Fibroblast of lung (primary cell): Measurements from ENCODE around the gene CMIP. TPM values are rescaled to one million over a fixed set of nuclear protein-coding genes. Genes with fewer than 3 reads are reported as not detected.

Source experiments
- DNase-seq, 2 donors: peaks; one replicate each; pipeline versions ENCODE4 v3.0.0 to v3.0.0-alpha.2; 2010; ENCODE audit warnings: low read depth in 2 of 2
- H2AFZ ChIP-seq: 2 replicates; pipeline ENCODE4 v1.5.1; 2012; ENCODE audit warnings: low read length, control low read depth, inconsistent platforms
- H3K27ac ChIP-seq: 2 replicates; pipeline ENCODE4 v1.5.1; 2011; ENCODE audit warnings: low read length, control low read depth; ENCODE audit not compliant: insufficient read depth
- H3K27me3 ChIP-seq: 2 replicates; pipeline ENCODE4 v1.5.1; 2011; ENCODE audit warnings: mild to moderate bottlenecking, low read length; ENCODE audit not compliant: control insufficient read depth, insufficient read depth
- H3K36me3 ChIP-seq: 2 replicates; pipeline ENCODE4 v1.5.1; 2011; ENCODE audit warnings: low read length; ENCODE audit not compliant: control insufficient read depth, insufficient read depth
- H3K4me1 ChIP-seq: 2 replicates; pipeline ENCODE4 v1.5.1; 2011; ENCODE audit warnings: low read length; ENCODE audit not compliant: control insufficient read depth, insufficient read depth; ENCODE audit errors: extremely low read depth
- H3K4me2 ChIP-seq: 2 replicates; pipeline ENCODE4 v1.5.1; 2011; ENCODE audit warnings: low read length, control low read depth; ENCODE audit not compliant: insufficient read depth; ENCODE audit errors: extremely low read depth
- H3K4me3 ChIP-seq, 4 experiments: fragments of 200-600 bp in 1 of 4; sonication (generic) in 1 of 4; replicated peaks in 1 of 4; 2 replicates each; pipeline ENCODE4 v1.5.1; 2011 to 2016; ENCODE audit warnings: low read length in 4 of 4, low read depth in 3 of 4, mild to moderate bottlenecking in 3 of 4, control low read depth in 2 of 4, inconsistent platforms in 1 of 4, mixed read lengths in 1 of 4; ENCODE audit not compliant: insufficient read depth in 1 of 4; ENCODE audit errors: control extremely low read depth in 1 of 4
- H3K79me2 ChIP-seq: 2 replicates; pipeline ENCODE4 v1.5.1; 2012; ENCODE audit warnings: mild to moderate bottlenecking, low read length, inconsistent platforms; ENCODE audit not compliant: control insufficient read depth, insufficient read depth
- H3K9ac ChIP-seq: 2 replicates; pipeline ENCODE4 v1.5.1; 2011; ENCODE audit warnings: mild to moderate bottlenecking, low read length, control low read depth; ENCODE audit not compliant: insufficient read depth
- H3K9me3 ChIP-seq: 2 replicates; pipeline ENCODE4 v1.5.1; 2012; ENCODE audit warnings: low read depth, low read length; ENCODE audit not compliant: control insufficient read depth, insufficient read depth
- H4K20me1 ChIP-seq: 2 replicates; pipeline ENCODE4 v1.5.1; 2011; ENCODE audit warnings: low read length; ENCODE audit not compliant: control insufficient read depth, insufficient read depth; ENCODE audit errors: extremely low read depth
- EZH2 ChIP-seq: IDR thresholded peaks from 2 replicates; pipeline ENCODE4 v1.5.1; 2012; ENCODE audit warnings: low read length, control low read depth, mild to moderate bottlenecking; ENCODE audit errors: missing control alignments
- polyA plus RNA-seq, 2 donors: library from polyadenylated mRNA; depleted of rRNA in 1 of 2; stranded (reverse) in 1 of 2; unstranded in 1 of 2; fragments of >200 nt; gene quantifications; 2 replicates each; pipeline ENCODE4 v1.2.1, GENCODE V29; 2011 to 2012; ENCODE audit warnings: missing spikeins in 1 of 2
- total RNA-seq: library from RNA; depleted of rRNA; stranded (reverse); fragments of >200 nt; gene quantifications from 2 replicates; pipeline ENCODE4 v1.2.1, GENCODE V29; 2014
- TF ChIP-seq, protein P1 (sequence below), 2 donors: IDR thresholded peaks in 1 of 2; conservative IDR thresholded peaks in 1 of 2; 1 replicate in 1 of 2; 2 replicates in 1 of 2; pipeline ENCODE4 v1.5.1; 2011 to 2012; ENCODE audit warnings: low read length in 2 of 2, control low read depth in 1 of 2, inconsistent platforms in 1 of 2, low read depth in 1 of 2, mild to moderate bottlenecking in 1 of 2

CMIP gene
- total and polyA plus RNA-seq, 2 donors (not counting 1 experiment from before 2014, with no cell fraction given), result 1.9 to 5.1 TPM

DNA sequence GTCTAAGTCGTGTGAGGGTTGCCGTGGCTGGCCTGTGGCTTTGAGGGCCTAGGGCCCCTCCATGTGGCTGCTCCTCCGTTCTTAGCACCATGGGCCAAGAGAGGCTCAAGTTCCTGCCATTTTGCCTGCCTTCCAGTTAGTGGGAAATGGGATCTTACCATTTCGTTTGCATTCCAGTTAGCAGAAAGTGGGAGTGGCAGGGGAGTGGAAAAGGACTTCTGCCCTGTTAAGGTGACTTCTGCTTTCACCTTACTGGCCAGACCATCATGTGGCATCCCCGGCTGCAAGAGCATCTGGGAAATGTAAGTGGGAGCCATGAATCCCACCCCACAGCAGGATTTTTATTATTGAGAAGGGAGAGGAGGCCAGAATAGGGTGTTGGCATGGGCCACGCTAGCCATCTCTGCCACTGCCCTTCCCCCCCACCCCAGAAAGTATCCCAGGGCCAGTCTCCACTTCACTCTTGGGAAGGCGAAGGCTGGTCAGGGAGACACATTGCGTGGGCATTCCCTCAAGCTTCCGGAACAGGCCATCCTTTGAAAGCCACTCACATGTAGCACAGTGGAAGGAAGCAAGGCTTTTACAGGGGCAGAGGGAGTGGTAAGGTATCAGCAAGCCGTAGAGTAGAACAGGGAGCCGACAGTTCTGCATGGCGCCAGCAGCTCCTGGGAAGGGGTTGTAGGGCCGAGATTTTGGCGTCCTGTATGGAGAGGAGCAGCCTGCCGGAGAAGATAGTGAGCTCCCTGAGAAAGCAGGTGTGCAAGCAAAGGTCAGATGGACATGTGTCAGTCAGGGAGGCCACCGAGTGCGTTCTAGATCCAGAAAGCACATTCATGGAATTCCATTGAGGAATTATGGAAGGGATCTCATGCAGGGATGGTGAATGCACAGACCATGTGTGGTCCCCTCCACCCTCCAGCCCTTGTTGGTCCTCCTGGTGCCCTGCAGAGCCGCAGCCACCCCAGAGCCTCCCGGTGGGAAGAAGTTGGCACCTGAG lies 33.4 kb downstream of the CMIP start:
- Histone ChIP-seq H3K79me2 (no peaks in the 10 kb centered on the region), H3K27me3 (no peaks in the 10 kb centered on the region), H4K20me1 (no peaks in the 10 kb centered on the region), H3K27ac (no peak overlapping the region), H3K36me3 (no peaks in the 10 kb centered on the region), H2AFZ (no peak overlapping the region), H3K9ac (no peak overlapping the region), H3K4me3 (no peak overlapping the region), H3K4me1 (peaks cover 11% of the 10 kb centered on the region), H3K9me3 (no peaks in the 10 kb centered on the region), H3K4me2 (no peak overlapping the region)
- TF ChIP-seq, protein P1, sequence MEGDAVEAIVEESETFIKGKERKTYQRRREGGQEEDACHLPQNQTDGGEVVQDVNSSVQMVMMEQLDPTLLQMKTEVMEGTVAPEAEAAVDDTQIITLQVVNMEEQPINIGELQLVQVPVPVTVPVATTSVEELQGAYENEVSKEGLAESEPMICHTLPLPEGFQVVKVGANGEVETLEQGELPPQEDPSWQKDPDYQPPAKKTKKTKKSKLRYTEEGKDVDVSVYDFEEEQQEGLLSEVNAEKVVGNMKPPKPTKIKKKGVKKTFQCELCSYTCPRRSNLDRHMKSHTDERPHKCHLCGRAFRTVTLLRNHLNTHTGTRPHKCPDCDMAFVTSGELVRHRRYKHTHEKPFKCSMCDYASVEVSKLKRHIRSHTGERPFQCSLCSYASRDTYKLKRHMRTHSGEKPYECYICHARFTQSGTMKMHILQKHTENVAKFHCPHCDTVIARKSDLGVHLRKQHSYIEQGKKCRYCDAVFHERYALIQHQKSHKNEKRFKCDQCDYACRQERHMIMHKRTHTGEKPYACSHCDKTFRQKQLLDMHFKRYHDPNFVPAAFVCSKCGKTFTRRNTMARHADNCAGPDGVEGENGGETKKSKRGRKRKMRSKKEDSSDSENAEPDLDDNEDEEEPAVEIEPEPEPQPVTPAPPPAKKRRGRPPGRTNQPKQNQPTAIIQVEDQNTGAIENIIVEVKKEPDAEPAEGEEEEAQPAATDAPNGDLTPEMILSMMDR (conservative IDR thresholded peaks at IDR 0.05 in 1 of 2, IDR thresholded peaks at IDR 0.05 in 1 of 2; ENCODE audit: low read depth in 1 of 2, low read length in 2 of 2), result no peak
- TF ChIP-seq EZH2, result no peak
- no peak for DNase-seq

DNA sequence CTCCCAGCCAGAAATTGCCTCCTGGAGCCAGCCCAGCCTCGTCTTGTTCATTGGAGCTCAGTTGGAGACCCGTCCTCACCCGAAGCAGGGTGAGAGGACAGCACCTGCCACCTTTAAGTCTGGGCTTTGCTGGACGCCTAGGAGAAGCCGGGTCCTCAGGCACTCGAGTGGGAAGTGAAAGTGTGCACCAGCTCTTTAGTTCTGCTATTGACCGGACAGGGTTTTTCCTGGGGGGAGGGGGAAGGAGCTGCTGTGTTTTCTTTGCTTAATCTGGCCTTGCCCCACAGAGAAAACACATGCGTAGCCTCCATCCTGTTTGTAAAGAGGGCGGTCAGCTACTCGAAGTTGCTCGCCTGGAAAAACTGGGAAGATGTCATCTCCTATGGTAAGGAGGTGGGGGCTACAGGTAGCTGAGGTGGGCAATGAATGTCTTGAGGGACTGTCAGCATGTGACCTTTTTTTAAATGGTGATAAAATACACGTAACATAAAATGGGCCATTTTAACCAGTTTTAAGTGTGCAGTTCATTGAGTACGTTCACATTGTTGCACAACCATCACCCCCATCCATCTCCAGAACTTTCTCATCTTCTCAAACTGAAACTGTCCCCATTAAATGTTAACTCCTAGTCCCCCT lies 34.4 kb downstream of the CMIP start:
- no peak for DNase-seq
- Histone ChIP-seq H3K79me2 (no peaks in the 10 kb centered on the region), H3K9me3 (no peaks in the 10 kb centered on the region), H3K27ac (no peak overlapping the region), H3K4me1 (peaks cover 13% of the 10 kb centered on the region), H2AFZ (no peak overlapping the region), H3K4me2 (no peak overlapping the region), H4K20me1 (no peaks in the 10 kb centered on the region), H3K36me3 (no peaks in the 10 kb centered on the region), H3K27me3 (no peaks in the 10 kb centered on the region), H3K4me3 (no peak overlapping the region), H3K9ac (no peak overlapping the region)
- no peak for TF ChIP-seq EZH2
- TF ChIP-seq, protein P1 (conservative IDR thresholded peaks at IDR 0.05 in 1 of 2, IDR thresholded peaks at IDR 0.05 in 1 of 2; ENCODE audit: low read depth in 1 of 2, low read length in 2 of 2), result no peak

DNA sequence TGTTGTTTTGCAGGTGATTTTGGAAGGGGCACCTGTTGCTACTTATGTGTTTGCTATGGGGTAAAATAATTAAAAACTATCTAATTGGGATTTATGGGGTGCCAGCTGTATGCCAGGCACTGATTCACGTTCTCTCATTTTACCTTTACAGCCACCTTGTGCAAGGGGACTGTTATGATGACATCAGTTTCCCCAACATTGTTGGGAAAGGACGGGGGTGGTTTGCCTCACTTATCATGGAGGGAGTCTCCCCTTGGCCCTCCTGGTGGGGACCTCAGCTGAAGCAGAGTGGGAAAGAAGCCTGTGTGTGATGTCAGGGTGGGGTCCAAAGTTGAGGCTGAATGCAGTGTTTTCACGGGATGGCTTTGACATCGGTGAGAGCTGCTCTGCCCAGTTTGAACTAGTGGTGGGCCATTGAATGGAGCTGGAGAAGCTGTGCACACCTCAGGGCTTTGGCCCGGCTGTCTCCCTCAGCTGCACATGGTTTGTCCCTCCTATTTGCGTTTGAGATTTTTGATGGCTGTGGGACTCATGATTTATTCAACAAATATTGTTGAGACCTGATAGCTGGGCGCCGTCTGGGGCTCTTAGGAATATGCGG lies 36.1 kb downstream of the CMIP start:
- no peak for DNase-seq
- no peaks in the 10 kb centered on the region for H3K79me2 ChIP-seq
- no peak overlapping the region for H3K27ac ChIP-seq

More for the DNA sequence above, 36.1 kb downstream of the CMIP start:
- Histone ChIP-seq H3K27me3 (no peaks in the 10 kb centered on the region), H3K36me3 (no peaks in the 10 kb centered on the region), H3K4me3 (no peak overlapping the region), H3K9ac (no peak overlapping the region), H3K4me2 (no peak overlapping the region), H3K4me1 (peaks cover 11% of the 10 kb centered on the region), H4K20me1 (no peaks in the 10 kb centered on the region), H3K9me3 (no peaks in the 10 kb centered on the region), H2AFZ (no peak overlapping the region)
- TF ChIP-seq EZH2, result no peak
- TF ChIP-seq, protein P1 (conservative IDR thresholded peaks at IDR 0.05 in 1 of 2, IDR thresholded peaks at IDR 0.05 in 1 of 2; ENCODE audit: low read depth in 1 of 2, low read length in 2 of 2), result no peak
